HG03457 (cell line): ENCODE results near the gene CUTA.
"Not testable (repeated sequence)": the region's sequence is repeated elsewhere in the genome, so short reads cannot be mapped to it uniquely, and the experiment has no call there.

Source experiments
- ATAC-seq: cut with Tn5 transposase; IDR thresholded peaks from one replicate; pipeline ENCODE4 v1.9.1; 2021; ENCODE audit warnings: moderate number of reproducible peaks; ENCODE audit not compliant: unreplicated experiment

The CUTA gene

GRCh38 chr6:33407132-33407718 is 10.7 kb downstream of the CUTA start:
- no peak for ATAC-seq

DNA sequence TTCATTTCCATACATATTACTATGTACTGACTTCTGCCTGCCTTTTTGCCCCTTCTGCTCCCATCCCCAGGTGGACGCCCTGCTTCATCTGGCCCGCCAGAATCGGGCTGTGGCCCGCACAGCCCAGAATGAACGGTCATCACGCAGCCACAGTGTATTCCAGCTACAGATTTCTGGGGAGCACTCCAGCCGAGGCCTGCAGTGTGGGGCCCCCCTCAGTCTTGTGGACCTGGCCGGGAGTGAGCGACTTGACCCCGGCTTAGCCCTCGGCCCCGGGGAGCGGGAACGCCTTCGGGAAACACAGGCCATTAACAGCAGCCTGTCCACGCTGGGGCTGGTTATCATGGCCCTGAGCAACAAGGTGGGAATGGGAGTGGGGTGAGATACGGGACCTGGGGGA is 11.8 kb downstream of the CUTA start:
- ATAC-seq: no peak

DNA sequence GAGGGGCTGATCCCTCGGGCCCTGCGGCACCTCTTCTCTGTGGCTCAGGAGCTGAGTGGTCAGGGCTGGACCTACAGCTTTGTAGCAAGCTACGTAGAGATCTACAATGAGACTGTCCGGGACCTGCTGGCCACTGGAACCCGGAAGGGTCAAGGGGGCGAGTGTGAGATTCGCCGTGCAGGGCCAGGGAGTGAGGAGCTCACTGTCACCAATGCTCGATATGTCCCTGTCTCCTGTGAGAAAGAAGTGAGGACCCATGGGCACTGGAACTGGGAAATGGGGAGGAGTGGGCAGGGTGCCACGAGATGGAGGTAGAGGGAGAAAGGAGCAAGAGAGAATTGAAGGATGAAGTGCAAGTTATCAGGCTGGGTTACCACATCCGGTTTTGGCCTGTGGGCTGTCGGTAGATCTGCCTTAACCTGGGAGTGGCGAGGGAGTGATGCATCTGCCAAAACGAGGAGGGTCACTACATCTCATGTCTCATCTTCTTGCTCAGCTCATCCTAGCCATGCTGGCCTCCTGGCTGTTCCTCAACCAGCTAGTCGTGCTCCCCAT is 12.4 kb downstream of the CUTA start:
- ATAC-seq: no peak

DNA sequence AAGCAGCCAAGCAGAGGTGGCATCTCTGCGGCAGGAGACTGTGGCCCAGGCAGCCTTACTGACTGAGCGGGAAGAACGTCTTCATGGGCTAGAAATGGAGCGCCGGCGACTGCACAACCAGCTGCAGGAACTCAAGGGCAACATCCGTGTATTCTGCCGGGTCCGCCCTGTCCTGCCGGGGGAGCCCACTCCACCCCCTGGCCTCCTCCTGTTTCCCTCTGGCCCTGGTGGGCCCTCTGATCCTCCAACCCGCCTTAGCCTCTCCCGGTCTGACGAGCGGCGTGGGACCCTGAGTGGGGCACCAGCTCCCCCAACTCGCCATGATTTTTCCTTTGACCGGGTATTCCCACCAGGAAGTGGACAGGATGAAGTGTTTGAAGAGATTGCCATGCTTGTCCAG is 13.0 kb downstream of the CUTA start:
- no peak for ATAC-seq

GRCh38 chr6:33399881-33400280 is 18.0 kb downstream of the CUTA start:
- not testable (repeated sequence) for ATAC-seq

DNA sequence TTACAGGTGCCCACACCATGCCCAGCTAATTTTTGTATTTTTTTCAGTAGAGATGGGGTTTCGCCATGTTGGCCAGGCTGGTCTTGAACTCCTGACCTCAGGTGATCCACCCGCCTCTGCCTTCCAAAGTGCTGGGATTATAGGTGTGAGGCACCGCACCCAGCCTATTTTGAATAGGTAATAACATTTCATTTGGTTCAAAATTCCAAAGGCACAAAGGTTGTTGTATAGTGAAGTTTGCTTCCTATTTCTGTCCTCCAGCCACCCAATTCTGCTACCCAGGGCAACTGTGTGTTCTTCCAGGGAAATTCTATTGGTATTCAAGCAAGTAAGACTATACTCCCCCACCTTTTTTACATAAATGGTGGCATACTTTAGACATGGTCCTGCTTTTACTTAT is 19.3 kb downstream of the CUTA start:
- not testable (repeated sequence) for ATAC-seq

- ATAC-seq: no peak
These were observed 20.4 kb downstream of the CUTA start for GRCh38 chr6:33397541-33397940.

DNA sequence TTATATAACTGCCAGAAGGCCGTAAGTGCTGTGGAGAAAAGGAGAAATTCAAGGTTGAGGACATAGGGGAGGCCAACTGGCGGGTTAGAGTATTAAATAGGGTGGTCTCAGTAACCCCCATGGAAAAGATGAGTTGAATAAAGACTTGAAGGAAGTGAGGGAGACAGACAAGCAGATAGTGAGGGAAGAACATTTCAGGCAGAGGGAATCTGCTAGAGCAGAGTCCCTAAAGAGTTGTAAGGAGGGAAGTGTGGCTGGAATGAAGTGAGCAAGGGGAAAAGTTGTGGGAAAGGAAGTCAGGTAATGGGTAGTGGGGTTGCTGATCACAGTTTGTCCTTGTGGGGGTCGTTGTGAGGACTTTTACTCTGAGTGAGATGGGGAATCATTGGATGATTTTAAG is 24.9 kb downstream of the CUTA start:
- ATAC-seq: no peak

DNA sequence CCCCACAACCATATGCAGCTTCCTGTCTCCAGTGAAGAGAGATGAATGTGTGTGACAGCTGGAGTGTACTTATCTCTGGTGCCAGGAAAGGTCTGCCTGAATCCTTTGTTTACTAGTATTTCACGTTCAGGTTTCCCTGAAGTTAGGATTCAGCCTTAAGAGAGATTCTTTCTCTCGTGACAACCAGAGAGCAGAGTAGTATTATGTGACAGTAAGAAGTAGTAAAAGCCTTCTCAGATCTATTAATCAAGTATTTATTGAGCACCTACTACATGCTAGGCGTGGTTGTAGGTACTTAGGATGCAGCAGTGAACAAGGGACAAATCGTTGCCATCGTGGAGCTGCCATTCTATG is 25.3 kb downstream of the CUTA start:
- no peak for ATAC-seq

- peak; percentile 11 for ATAC-seq
These were observed 25.8 kb downstream of the CUTA start for GRCh38 chr6:33391922-33392594.

DNA sequence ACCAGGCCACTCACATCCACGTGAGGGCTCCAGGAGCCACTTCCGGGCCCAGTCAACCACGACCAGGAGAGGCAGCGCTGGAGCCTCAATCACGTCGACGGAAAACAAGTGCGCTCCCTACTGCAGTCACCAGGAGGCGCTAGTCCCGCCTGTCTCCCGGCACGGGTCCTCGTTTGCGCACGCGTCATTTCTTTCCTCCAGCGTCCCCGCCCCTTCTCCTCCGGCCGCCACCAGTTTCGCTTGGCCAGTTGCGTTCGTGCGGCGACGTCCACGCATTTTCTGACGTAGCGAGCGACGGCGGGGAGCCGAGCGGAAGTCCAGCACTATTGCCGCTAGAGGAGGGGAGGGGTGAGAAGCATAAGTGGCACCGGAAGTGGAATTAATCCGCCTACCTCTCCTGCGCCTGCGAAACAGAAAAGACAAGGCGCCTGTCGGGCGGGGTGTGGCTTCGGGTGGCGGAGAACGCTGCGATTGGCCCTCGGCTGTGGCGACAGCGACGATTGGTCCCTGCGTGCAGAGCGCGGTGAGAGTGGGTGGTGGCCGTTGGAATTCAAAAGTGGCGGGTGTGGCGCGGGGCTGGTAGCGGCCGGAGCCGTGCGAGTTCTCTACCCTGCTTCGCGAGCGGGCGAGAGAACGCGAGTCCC is 26.5 kb downstream of the CUTA start, which contains the start of gene KIFC1:
Gene KIFC1, plus strand, starts transcription at position 546 of the 644 bp plus-strand sequence. CDS start 163 bp downstream, outside the sequence.
- ATAC-seq: peak; percentile 73

GRCh38 chr6:33390767-33391277 is 27.1 kb downstream of the CUTA start:
- peak; percentile 2 for ATAC-seq

GRCh38 chr6:33390173-33390572 is 27.7 kb downstream of the CUTA start:
- no peak for ATAC-seq

- ATAC-seq: no peak
These were observed 33.3 kb downstream of the CUTA start for GRCh38 chr6:33384581-33385020.

DNA sequence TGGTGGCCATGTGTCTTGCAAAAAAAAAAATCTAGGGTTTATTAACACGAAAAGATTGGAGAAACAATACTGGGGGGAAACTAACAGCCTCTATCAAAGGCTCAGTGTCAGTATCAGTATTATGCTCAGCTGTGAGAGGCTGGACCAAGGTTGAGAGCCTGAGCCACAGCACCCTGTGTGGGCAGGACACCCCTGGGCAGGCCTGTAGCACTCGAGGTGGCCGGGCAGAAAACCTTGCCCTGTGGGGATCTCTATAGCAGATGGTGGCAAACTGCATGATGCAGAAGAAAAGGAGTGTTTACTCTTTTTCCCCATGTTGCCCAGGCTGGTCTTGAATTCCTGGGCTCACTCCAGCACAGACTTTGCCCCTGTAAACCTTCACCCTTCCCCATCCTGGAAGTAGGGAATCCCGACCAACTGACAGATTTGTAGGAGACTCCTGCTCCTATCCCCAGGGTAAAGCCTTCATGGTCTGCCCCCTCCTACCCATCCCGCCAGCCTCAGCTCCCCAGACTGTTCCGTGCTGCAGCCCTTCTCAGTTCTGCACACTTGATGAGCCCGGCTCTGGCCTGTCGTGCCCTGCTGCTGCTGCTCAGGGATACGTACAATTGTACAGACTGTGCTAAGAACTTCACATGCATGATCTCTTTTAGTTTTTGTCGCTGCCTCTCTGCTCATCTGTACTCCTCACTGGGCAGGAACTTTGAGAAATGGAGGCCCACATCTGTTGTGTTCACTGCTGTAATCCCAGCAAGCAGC is 34.3 kb downstream of the CUTA start:
- ATAC-seq: no peak

GRCh38 chr6:33380272-33380981 is 37.5 kb downstream of the CUTA start:
- no peak for ATAC-seq

- ATAC-seq: not testable (repeated sequence)
These were observed 38.7 kb downstream of the CUTA start for GRCh38 chr6:33379184-33379583.

- no peak for ATAC-seq
These were observed 40.7 kb downstream of the CUTA start for GRCh38 chr6:33377171-33377570.

DNA sequence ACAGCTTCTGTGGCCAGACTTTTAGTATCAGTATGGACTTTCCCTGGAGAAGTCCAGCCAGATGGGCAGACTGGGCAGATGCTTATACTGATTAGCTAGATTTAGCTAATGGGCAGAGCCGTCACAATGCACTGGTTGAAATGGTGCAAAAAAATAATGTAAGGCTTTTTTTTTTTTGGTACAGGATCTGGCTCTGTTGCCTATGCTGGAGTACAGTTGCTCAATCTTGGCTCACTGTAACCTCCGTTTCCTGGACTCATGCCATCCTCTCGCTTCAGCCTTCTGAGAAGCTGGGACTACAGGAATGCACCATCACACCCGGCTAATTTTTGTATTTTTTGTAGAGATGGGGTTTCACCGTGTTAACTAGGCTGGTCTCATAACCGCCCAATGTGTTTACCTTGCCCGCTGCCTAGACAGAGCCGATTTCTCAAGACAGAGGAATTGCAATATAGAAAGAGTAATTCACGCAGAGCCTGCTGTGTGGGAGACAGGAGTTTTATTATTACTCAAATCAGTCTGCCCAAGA is 42.7 kb downstream of the CUTA start:
- ATAC-seq: no peak
